T-helper 1 cell treated with Interleukin-12 subunit alpha and Interleukin-12 subunit beta and Interleukin-4 antibody, amounts not matched to agents 30 ng/mL and 1 ng/mL, for 36 hours (primary cell): ENCODE data around the gene RAD17. TPM values are rescaled to one million over a fixed set of nuclear protein-coding genes. Genes with fewer than 3 reads are reported as not detected.
"Not testable (repeated sequence)": the region's sequence is repeated elsewhere in the genome, so short reads cannot be mapped to it uniquely, and the experiment has no call there.

Experiments
- intact Hi-C: fragments of 100-400 bp; cut with micrococcal nuclease; formaldehyde crosslinking; loops from one replicate; pipeline ENCODE4 v1.15.1; 2024
- total RNA-seq: library from RNA; stranded (reverse); gene quantifications from 2 replicates; pipeline ENCODE4 v1.2.3, GENCODE V29; 2022

The RAD17 gene
- total RNA-seq, 1 donor from 2014 or later, result 24.0 TPM

DNA sequence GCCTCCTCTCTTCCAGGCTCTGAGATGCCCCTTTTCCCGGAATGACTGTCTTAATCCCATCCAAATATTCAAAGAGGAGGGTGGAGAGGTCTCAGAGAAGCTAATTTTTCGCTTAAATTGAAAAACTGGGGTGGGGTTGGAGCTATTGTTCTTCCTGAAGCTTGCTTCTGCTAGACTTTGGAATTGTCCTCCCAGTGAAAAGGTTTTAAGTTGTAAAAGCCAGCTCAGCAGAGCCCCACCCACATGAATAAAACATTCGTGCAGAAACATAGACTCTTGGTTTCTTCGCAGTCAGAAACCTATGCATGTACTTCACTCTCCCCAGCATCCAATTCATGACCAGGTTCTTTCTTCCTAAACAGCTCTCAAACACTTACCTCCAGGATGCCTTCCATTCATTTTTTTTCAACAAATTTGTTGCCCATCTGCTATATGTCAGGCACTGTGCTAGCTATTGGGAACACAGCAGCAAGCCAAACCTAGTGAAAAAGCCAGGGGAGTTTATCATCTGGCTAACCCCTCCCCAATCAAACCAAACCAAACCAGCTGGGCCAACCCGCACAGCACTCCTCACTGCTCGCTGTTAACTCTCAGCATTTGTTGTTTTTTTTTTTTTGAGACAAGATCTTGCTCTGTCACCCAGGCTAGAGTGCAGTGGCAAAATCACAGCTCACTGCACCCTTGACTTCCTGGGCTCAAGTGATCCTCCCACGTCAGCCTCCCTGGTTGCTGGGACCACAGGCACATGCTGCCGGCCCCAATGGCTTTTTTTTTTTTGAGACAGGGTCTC is 85.0 kb downstream of the RAD17 start:
- intact Hi-C loops, result no loop called here

DNA sequence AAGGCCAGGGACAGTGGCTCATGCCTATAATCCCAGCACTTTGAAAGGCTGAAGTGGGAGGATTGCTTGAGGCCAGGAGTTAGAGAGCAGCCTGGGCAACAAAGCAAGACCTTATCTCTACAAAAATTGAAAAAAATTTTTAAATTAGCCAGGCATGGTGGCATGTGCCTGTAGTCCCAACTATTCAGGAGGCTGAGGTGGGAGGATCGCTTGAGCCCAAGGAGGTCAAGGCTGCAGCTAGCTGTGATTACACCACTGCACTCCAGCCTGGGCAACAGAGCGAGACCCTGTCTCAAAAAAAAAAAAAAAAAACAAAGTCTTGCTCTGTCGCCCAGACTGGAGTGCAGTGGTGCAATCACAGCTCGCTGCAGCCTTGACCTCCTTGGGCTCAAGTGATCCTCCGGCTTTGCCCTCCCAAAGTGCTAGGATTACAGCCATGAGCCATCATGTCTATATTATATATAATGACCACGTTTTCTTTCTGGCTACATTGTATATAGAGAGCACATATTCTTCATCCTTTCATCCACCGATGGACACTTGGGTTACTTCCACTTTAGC is 85.9 kb downstream of the RAD17 start:
- intact Hi-C loops, result not testable (repeated sequence)

DNA sequence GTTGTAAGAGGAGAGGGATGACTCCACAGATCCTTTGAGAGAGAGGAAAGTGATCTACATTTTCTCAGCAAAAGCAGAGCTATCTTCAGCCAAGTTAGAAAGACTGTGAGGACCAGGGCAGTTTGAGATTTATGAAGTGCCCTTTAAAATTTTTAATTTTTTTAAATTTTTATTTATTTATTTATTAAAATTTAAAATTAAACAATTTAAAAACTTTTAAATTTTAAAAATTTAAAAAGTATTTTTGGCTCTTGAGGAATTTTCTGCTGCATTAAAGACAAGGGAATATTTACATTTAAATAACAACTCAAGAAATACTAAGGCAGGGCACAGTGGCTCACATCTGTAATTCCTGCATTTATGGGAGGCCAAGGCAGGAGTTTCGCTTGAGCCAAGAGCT is 92.6 kb downstream of the RAD17 start:
- intact Hi-C loops, result no loop called here

Other genes with a start within 250 kb of the RAD17 start
- gene CCNB1, start 202.7 kb upstream of the RAD17 start, total RNA-seq, result 113 and 119 TPM in 2 replicates
- gene CENPH, start 180.2 kb upstream of the RAD17 start, total RNA-seq, result 18.5 and 19.6 TPM in 2 replicates
- 31.5 and 32.4 TPM in 2 replicates for gene CDK7, start 134.9 kb upstream of the RAD17 start, total RNA-seq
- 10.1 and 10.7 TPM in 2 replicates for gene CCDC125, start 37.0 kb upstream of the RAD17 start, total RNA-seq
- gene AK6, start 298 bp upstream of the RAD17 start, total RNA-seq, result 30.8 and 33.3 TPM in 2 replicates
- gene TAF9, start 298 bp upstream of the RAD17 start, total RNA-seq, result 51.7 and 52.7 TPM in 2 replicates
- gene MARVELD2, start 45.3 kb downstream of the RAD17 start, total RNA-seq, result 0.17 TPM in 1 of 2 replicates, not detected in the other
- 0.32 and 0.34 TPM in 2 replicates for gene OCLN, start 123.0 kb downstream of the RAD17 start, total RNA-seq
- 32.0 and 35.1 TPM in 2 replicates for gene GTF2H2C, start 190.4 kb downstream of the RAD17 start, total RNA-seq